GM12891 (cell line): ENCODE results near the gene EMC10.

Source experiments
- PAX5 ChIP-seq: IDR thresholded peaks from 2 replicates; pipeline ENCODE4 v1.6.1; 2011; ENCODE audit warnings: low read length, moderate library complexity, mild to moderate bottlenecking; ENCODE audit not compliant: insufficient read depth, severe bottlenecking
- POLR2A ChIP-seq: IDR thresholded peaks from 2 replicates; pipeline ENCODE4 v1.6.1; 2011; ENCODE audit warnings: low read depth, low read length, control low read depth
- POLR2AphosphoS5 ChIP-seq: IDR thresholded peaks from 2 replicates; pipeline ENCODE4 v1.6.1; 2011; ENCODE audit warnings: low read depth, low read length, control low read depth
- POU2F2 ChIP-seq: IDR thresholded peaks from 2 replicates; pipeline ENCODE4 v1.6.1; 2011; ENCODE audit warnings: low read depth, mild to moderate bottlenecking, control low read depth, low read length, moderate library complexity
- TAF1 ChIP-seq: IDR thresholded peaks from 2 replicates; pipeline ENCODE4 v1.6.1; 2011; ENCODE audit warnings: low read depth, low read length, control low read depth

GRCh38 chr19:50516456-50516855, 40.1 kb downstream of the EMC10 start:
- TF ChIP-seq TAF1 = no peak
- TF ChIP-seq POLR2A = no peak
- TF ChIP-seq POLR2AphosphoS5 = no peak
- no peak for TF ChIP-seq PAX5
- TF ChIP-seq POU2F2 = no peak
